ENCODE data around the gene NEFH. TPM values are rescaled to one million over a fixed set of nuclear protein-coding genes. Genes with fewer than 3 reads are reported as not detected.

NEFH gene
- total and polyA plus RNA-seq, 2 donors (not counting 3 experiments of a cell fraction or from before 2014, with no cell fraction given) = 0.09 to 0.59 TPM

DNA sequence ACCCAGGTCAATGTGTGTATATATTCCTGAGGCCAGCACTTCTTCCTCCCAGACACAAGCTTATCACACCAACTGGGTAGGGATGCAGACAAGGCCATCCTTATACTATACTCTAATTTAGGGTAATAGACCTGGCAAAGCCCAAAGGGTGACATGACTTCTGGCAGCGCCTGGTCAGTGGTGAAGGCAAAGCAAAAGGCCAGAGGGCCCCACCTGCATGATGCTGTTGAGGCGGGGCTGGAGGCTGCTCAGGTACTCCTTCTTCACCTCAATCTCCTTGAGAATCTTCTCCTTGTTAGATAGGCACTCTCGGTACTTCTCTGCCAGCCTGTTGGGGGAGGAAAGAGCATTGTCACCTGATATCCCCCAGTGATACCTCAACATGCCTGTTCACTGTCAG is 56.4 kb downstream of the NEFH start:
- BruUV-seq (replicated peaks) = no TSS peak
- FAIRE-seq = no peak
- H3K9ac ChIP-seq (replicated peaks; ENCODE audit: extremely low read depth, insufficient read depth, low read length) = no peak overlapping the region

More for the DNA sequence above, 56.4 kb downstream of the NEFH start:
- no peaks in the 10 kb centered on the region for H3K27me3 ChIP-seq (ENCODE audit: control insufficient read depth in 2 of 2, insufficient read depth in 2 of 2, low read length in 2 of 2)
- intact Hi-C loops (cut with micrococcal nuclease) (no loop called here), dilution Hi-C loops (cut with MboI; ENCODE audit: extremely low pct_ligation_motif_present, low sequenced_read_pairs) (no loop called here)
- peaks cover 14 to 23% of the 10 kb centered on the region in 2 experiments for H3K36me3 ChIP-seq (ENCODE audit: control insufficient read depth in 2 of 2, extremely low read depth in 1 of 2, insufficient read depth in 2 of 2, low read length in 2 of 2)
- peaks cover 9% of the 10 kb centered on the region for H3K4me1 ChIP-seq (ENCODE audit: control insufficient read depth, extremely low read depth, insufficient read depth, low read length)
- no peak overlapping the region for H3K27ac ChIP-seq (ENCODE audit: insufficient read depth, low read depth, low read length)
- no peaks in the 10 kb centered on the region for H3K9me3 ChIP-seq (replicated peaks; ENCODE audit: control insufficient read depth, insufficient read depth, low read length)
- ChIA-PET CTCF (no interaction called here), POLR2A (no interaction called here)
- TF ChIP-seq GATA2 (IDR thresholded peaks at IDR 0.05; ENCODE audit: insufficient read depth, insufficient read length, low read depth, low read length) (no peak), POLR2A (IDR thresholded peaks at IDR 0.05; ENCODE audit: low read depth, low read length) (no peak), FOS (IDR thresholded peaks at IDR 0.05; ENCODE audit: borderline replicate concordance, insufficient read depth, low read length) (no peak), POLR2AphosphoS5 (IDR thresholded peaks at IDR 0.05; ENCODE audit: insufficient read depth, low read depth, low read length) (no peak), EZH2 (IDR thresholded peaks at IDR 0.05; ENCODE audit: borderline replicate concordance, low read depth, low read length, severe bottlenecking) (no peak)
- TF ChIP-seq, protein P1, sequence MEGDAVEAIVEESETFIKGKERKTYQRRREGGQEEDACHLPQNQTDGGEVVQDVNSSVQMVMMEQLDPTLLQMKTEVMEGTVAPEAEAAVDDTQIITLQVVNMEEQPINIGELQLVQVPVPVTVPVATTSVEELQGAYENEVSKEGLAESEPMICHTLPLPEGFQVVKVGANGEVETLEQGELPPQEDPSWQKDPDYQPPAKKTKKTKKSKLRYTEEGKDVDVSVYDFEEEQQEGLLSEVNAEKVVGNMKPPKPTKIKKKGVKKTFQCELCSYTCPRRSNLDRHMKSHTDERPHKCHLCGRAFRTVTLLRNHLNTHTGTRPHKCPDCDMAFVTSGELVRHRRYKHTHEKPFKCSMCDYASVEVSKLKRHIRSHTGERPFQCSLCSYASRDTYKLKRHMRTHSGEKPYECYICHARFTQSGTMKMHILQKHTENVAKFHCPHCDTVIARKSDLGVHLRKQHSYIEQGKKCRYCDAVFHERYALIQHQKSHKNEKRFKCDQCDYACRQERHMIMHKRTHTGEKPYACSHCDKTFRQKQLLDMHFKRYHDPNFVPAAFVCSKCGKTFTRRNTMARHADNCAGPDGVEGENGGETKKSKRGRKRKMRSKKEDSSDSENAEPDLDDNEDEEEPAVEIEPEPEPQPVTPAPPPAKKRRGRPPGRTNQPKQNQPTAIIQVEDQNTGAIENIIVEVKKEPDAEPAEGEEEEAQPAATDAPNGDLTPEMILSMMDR (IDR thresholded peaks at IDR 0.05; ENCODE audit: extremely low read depth in 1 of 2, insufficient read depth in 1 of 2, low read depth in 1 of 2, low read length in 2 of 2) = no peak
- TF ChIP-seq, protein P2, sequence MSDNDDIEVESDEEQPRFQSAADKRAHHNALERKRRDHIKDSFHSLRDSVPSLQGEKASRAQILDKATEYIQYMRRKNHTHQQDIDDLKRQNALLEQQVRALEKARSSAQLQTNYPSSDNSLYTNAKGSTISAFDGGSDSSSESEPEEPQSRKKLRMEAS (IDR thresholded peaks at IDR 0.05; ENCODE audit: insufficient read depth, insufficient read length) = no peak
- no peak for DNase-seq (ENCODE audit: low read depth, low spot score)
- H4K20me1 ChIP-seq (replicated peaks; ENCODE audit: control insufficient read depth, extremely low read depth, insufficient read depth, low read length) = no peaks in the 10 kb centered on the region
- no peaks in the 10 kb centered on the region for H3K9me1 ChIP-seq (replicated peaks; ENCODE audit: control insufficient read depth, extremely low read depth, insufficient read depth, low read length)
- no peak overlapping the region for H3K4me3 ChIP-seq (replicated peaks in 1 of 3; ENCODE audit: insufficient read depth in 1 of 3, low read depth in 1 of 3, low read length in 3 of 3)
- no peaks in the 10 kb centered on the region for H3K79me2 ChIP-seq (ENCODE audit: control insufficient read depth, insufficient read depth, low read length)
- H2AFZ ChIP-seq (ENCODE audit: low read depth, low read length) = no peak overlapping the region
- H3K4me2 ChIP-seq (ENCODE audit: insufficient read depth, low read length) = no peak overlapping the region
